ENCODE measurements around the gene PITPNC1. TPM values are rescaled to one million over a fixed set of nuclear protein-coding genes. Genes with fewer than 3 reads are reported as not detected.

Gene PITPNC1
- total and polyA plus RNA-seq, 2 donors (not counting 3 experiments of a cell fraction or from before 2014, with no cell fraction given) = 2.4 to 9.6 TPM

GRCh38 chr17:67425571-67426160, 48.6 kb downstream of the PITPNC1 start:
- dilution Hi-C loops (cut with MboI; ENCODE audit: extremely low pct_ligation_motif_present, low sequenced_read_pairs) (no loop called here), intact Hi-C loops (cut with micrococcal nuclease) (no loop called here)
- DNase-seq (ENCODE audit: low read depth, low spot score) = no peak
- no peaks in the 10 kb centered on the region for H3K9me3 ChIP-seq (replicated peaks; ENCODE audit: control insufficient read depth, insufficient read depth, low read length)
- TF ChIP-seq POLR2A (IDR thresholded peaks at IDR 0.05; ENCODE audit: low read depth, low read length) (no peak), MYC (IDR thresholded peaks at IDR 0.05; ENCODE audit: low read depth, low read length) (no peak), EZH2 (IDR thresholded peaks at IDR 0.05; ENCODE audit: borderline replicate concordance, low read depth, low read length, severe bottlenecking) (no peak), JUN (IDR thresholded peaks at IDR 0.05; ENCODE audit: borderline replicate concordance, insufficient read depth, insufficient read length, low read depth) (no peak), GATA2 (IDR thresholded peaks at IDR 0.05; ENCODE audit: insufficient read depth, insufficient read length, low read depth, low read length) (no peak), FOS (IDR thresholded peaks at IDR 0.05; ENCODE audit: borderline replicate concordance, insufficient read depth, low read length) (no peak), POLR2AphosphoS5 (IDR thresholded peaks at IDR 0.05; ENCODE audit: insufficient read depth, low read depth, low read length) (no peak), CTCF (IDR thresholded peaks at IDR 0.05; ENCODE audit: extremely low read depth in 1 of 2, insufficient read depth in 1 of 2, low read depth in 1 of 2, low read length in 2 of 2) (no peak), MAX (IDR thresholded peaks at IDR 0.05; ENCODE audit: insufficient read depth, insufficient read length) (no peak)
- H2AFZ ChIP-seq (ENCODE audit: low read depth, low read length) = no peak overlapping the region
- peaks cover 17% of the 10 kb centered on the region for H3K4me1 ChIP-seq (ENCODE audit: control insufficient read depth, extremely low read depth, insufficient read depth, low read length)
- H3K79me2 ChIP-seq (ENCODE audit: control insufficient read depth, insufficient read depth, low read length) = no peaks in the 10 kb centered on the region
- no peaks in the 10 kb centered on the region for H3K36me3 ChIP-seq (ENCODE audit: control insufficient read depth in 2 of 2, extremely low read depth in 1 of 2, insufficient read depth in 2 of 2, low read length in 2 of 2)
- no peak overlapping the region for H3K9ac ChIP-seq (replicated peaks; ENCODE audit: extremely low read depth, insufficient read depth, low read length)
- no peaks in the 10 kb centered on the region for H3K9me1 ChIP-seq (replicated peaks; ENCODE audit: control insufficient read depth, extremely low read depth, insufficient read depth, low read length)
- H3K27ac ChIP-seq (ENCODE audit: insufficient read depth, low read depth, low read length) = no peak overlapping the region
- ChIA-PET POLR2A (no interaction called here), CTCF (no interaction called here)
- no peak overlapping the region for H3K4me3 ChIP-seq (replicated peaks in 1 of 3; ENCODE audit: insufficient read depth in 1 of 3, low read depth in 1 of 3, low read length in 3 of 3)
- BruUV-seq (replicated peaks) = no TSS peak
- no peak overlapping the region for H3K4me2 ChIP-seq (ENCODE audit: insufficient read depth, low read length)
- no peaks in the 10 kb centered on the region for H4K20me1 ChIP-seq (replicated peaks; ENCODE audit: control insufficient read depth, extremely low read depth, insufficient read depth, low read length)
- no peaks in the 10 kb centered on the region for H3K27me3 ChIP-seq (ENCODE audit: control insufficient read depth in 2 of 2, insufficient read depth in 2 of 2, low read length in 2 of 2)
- no peak for FAIRE-seq

Data from endothelial cell of umbilical vein (primary cell).